ENCODE measurements around the gene ROS1. TPM values are rescaled to one million over a fixed set of nuclear protein-coding genes. Genes with fewer than 3 reads are reported as not detected.
"Not testable (repeated sequence)": the region's sequence is repeated elsewhere in the genome, so short reads cannot be mapped to it uniquely, and the experiment has no call there.

The ROS1 gene
- polyA plus RNA-seq, 3 donors, result not detected

DNA sequence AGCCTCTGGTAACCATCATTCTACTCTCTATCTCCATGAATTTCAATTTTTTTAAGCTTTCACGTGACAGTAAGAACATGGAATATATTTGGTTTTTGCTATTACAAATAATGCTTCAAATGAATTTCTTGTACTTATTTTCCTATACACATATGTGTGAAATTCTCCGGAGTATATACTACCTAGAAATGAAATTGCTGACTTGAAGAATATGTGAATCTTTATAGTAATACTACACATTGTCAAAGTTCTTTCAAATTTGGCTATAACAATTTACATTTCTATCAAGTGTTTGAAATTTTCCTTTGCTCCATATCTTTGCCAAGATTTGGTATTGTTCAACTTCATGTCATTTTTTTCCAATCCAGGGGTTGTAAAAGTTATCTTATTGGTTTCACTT lies 172.0 kb downstream of the ROS1 start:
- Histone ChIP-seq H3K79me2 (ENCODE audit: insufficient read depth, low read length) (no peaks in the 10 kb centered on the region), H3K9me3 (replicated peaks in 1 of 2; ENCODE audit: control insufficient read depth in 1 of 2, insufficient read depth in 1 of 2, low read length in 2 of 2) (no peaks in the 10 kb centered on the region), H3K4me3 (replicated peaks in 1 of 3; ENCODE audit: low read depth in 2 of 3, low read length in 3 of 3) (no peak overlapping the region), H2AFZ (ENCODE audit: insufficient read depth, low read depth, low read length, poor library complexity, severe bottlenecking) (no peak overlapping the region), H3K27me3 (ENCODE audit: control insufficient read depth in 2 of 2, insufficient read depth in 2 of 2, low read length in 2 of 2) (no peaks in the 10 kb centered on the region), H3K9ac (ENCODE audit: insufficient read depth, low read length, poor library complexity, severe bottlenecking) (no peak overlapping the region), H3K27ac (ENCODE audit: low read depth in 1 of 2, low read length in 2 of 2) (no peak overlapping the region), H3K36me3 (replicated peaks in 1 of 2; ENCODE audit: control insufficient read depth in 1 of 2, insufficient read depth in 2 of 2, low read length in 2 of 2) (no peaks in the 10 kb centered on the region), H4K20me1 (ENCODE audit: insufficient read depth, low read length) (no peaks in the 10 kb centered on the region), H3K4me1 (ENCODE audit: control insufficient read depth in 1 of 2, insufficient read depth in 2 of 2, low read length in 2 of 2) (no peaks in the 10 kb centered on the region), H3K4me2 (replicated peaks; ENCODE audit: extremely low read depth, low read length, poor library complexity, severe bottlenecking) (no peak overlapping the region)
- no CpG with 5 or more reads among the region's 2 CpGs for WGBS (ENCODE audit: insufficient coverage)
- no peak overlapping the region for H3K27ac Mint-ChIP-seq
- TF ChIP-seq CTCF (IDR thresholded peaks at IDR 0.05), result no peak
- intact Hi-C loops (cut with micrococcal nuclease), result no loop called here
- no peak overlapping the region for H3K4me3 Mint-ChIP-seq
- no peak for DNase-seq
- peaks cover 0 to 2% (median 0%) of the 10 kb centered on the region in 3 donors for H3K27me3 Mint-ChIP-seq (ENCODE audit: low read depth in 3 of 3)
- no peaks in the 10 kb centered on the region for H3K4me1 Mint-ChIP-seq
- H3K36me3 Mint-ChIP-seq, result no peaks in the 10 kb centered on the region
- peaks cover 0 to 14% (median 3%) of the 10 kb centered on the region in 7 donors for H3K9me3 Mint-ChIP-seq

DNA sequence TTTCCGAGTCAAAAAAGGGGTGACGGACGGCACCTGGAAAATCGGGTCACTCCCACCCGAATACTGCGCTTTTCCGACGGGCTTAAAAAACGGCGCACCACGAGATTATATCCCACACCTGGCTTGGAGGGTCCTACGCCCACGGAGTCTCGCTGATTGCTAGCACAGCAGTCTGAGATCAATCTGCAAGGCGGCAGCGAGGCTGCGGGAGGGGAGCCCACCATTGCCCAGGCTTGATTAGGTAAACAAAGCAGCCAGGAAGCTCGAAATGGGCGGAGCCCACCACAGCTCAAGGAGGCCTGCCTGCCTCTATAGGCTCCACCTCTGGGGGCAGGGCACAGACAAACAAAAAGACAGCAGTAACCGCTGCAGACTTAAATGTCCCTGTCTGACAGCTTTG lies 180.8 kb downstream of the ROS1 start:
- DNase-seq; H3K27me3 ChIP-seq (ENCODE audit: control insufficient read depth in 2 of 2, insufficient read depth in 2 of 2, low read length in 2 of 2): not testable (repeated sequence)

GRCh38 chr6:117244571-117244970 lies 181.2 kb downstream of the ROS1 start:
- H3K27ac Mint-ChIP-seq; H3K4me3 ChIP-seq (replicated peaks in 1 of 3; ENCODE audit: low read depth in 2 of 3, low read length in 3 of 3); H3K27ac ChIP-seq (ENCODE audit: low read depth in 1 of 2, low read length in 2 of 2); H3K9me3 Mint-ChIP-seq; H3K9ac ChIP-seq (ENCODE audit: insufficient read depth, low read length, poor library complexity, severe bottlenecking); H3K36me3 Mint-ChIP-seq; H3K4me3 Mint-ChIP-seq; H3K27me3 ChIP-seq (ENCODE audit: control insufficient read depth in 2 of 2, insufficient read depth in 2 of 2, low read length in 2 of 2); H3K36me3 ChIP-seq (replicated peaks in 1 of 2; ENCODE audit: control insufficient read depth in 1 of 2, insufficient read depth in 2 of 2, low read length in 2 of 2); H3K9me3 ChIP-seq (replicated peaks in 1 of 2; ENCODE audit: control insufficient read depth in 1 of 2, insufficient read depth in 1 of 2, low read length in 2 of 2); H4K20me1 ChIP-seq (ENCODE audit: insufficient read depth, low read length); H3K4me2 ChIP-seq (replicated peaks; ENCODE audit: extremely low read depth, low read length, poor library complexity, severe bottlenecking); DNase-seq; H2AFZ ChIP-seq (ENCODE audit: insufficient read depth, low read depth, low read length, poor library complexity, severe bottlenecking); H3K27me3 Mint-ChIP-seq (ENCODE audit: low read depth in 3 of 3); H3K79me2 ChIP-seq (ENCODE audit: insufficient read depth, low read length); H3K4me1 Mint-ChIP-seq; H3K4me1 ChIP-seq (ENCODE audit: control insufficient read depth in 1 of 2, insufficient read depth in 2 of 2, low read length in 2 of 2); intact Hi-C loops (cut with micrococcal nuclease): not testable (repeated sequence)
- 69% methylated on average over 8 of the region's 13 CpGs for WGBS (ENCODE audit: insufficient coverage)

More for the DNA sequence above, 180.8 kb downstream of the ROS1 start:
- H3K4me2 ChIP-seq (replicated peaks; ENCODE audit: extremely low read depth, low read length, poor library complexity, severe bottlenecking); intact Hi-C loops (cut with micrococcal nuclease); H3K36me3 ChIP-seq (replicated peaks in 1 of 2; ENCODE audit: control insufficient read depth in 1 of 2, insufficient read depth in 2 of 2, low read length in 2 of 2); H3K9me3 ChIP-seq (replicated peaks in 1 of 2; ENCODE audit: control insufficient read depth in 1 of 2, insufficient read depth in 1 of 2, low read length in 2 of 2); H3K4me1 ChIP-seq (ENCODE audit: control insufficient read depth in 1 of 2, insufficient read depth in 2 of 2, low read length in 2 of 2); H3K36me3 Mint-ChIP-seq; H3K79me2 ChIP-seq (ENCODE audit: insufficient read depth, low read length); H3K27me3 Mint-ChIP-seq (ENCODE audit: low read depth in 3 of 3); H3K27ac Mint-ChIP-seq; H3K4me1 Mint-ChIP-seq; H3K9me3 Mint-ChIP-seq; H3K4me3 Mint-ChIP-seq; H3K9ac ChIP-seq (ENCODE audit: insufficient read depth, low read length, poor library complexity, severe bottlenecking); H2AFZ ChIP-seq (ENCODE audit: insufficient read depth, low read depth, low read length, poor library complexity, severe bottlenecking); H4K20me1 ChIP-seq (ENCODE audit: insufficient read depth, low read length); H3K4me3 ChIP-seq (replicated peaks in 1 of 3; ENCODE audit: low read depth in 2 of 3, low read length in 3 of 3); H3K27ac ChIP-seq (ENCODE audit: low read depth in 1 of 2, low read length in 2 of 2): not testable (repeated sequence)
- 85% methylated on average over 5 of the region's 20 CpGs for WGBS (ENCODE audit: insufficient coverage)

Small RNAs within 50 kb of the gene (small RNA-seq; reads per million reads assigned to genes)
- gene RN7SKP18 (ENCODE audit: insufficient read length, low read depth) (not detected), gene RNU6-253P (ENCODE audit: insufficient read length, low read depth) (not detected)

Other genes with a start within 250 kb of the ROS1 start
- not detected for gene VGLL2, start 160.4 kb downstream of the ROS1 start, polyA plus RNA-seq
- gene DCBLD1, start 56.7 kb upstream of the ROS1 start, polyA plus RNA-seq, result 1 to 10 TPM; 2.9 to 3.3 (median 3.1) TPM
- gene GOPC, start 176.6 kb upstream of the ROS1 start, polyA plus RNA-seq, result 1 to 10 TPM; 2.7 to 8.0 (median 5.2) TPM
- 10 to 100 TPM in 2 of 3 donors, 1 to 10 TPM in 1; 8.7 to 16.8 (median 15.6) TPM for gene NUS1, start 249.5 kb upstream of the ROS1 start, polyA plus RNA-seq

Measured in CD14-positive monocyte (primary cell).